Upper lobe of left lung (tissue), 4 donors: Measurements from ENCODE around the gene AZU1.

Experiments
- CTCF ChIP-seq, 6 experiments: fragments of 450-650 bp in 4 of 6; fragments of 200-600 bp in 2 of 6; sonication (generic) in 2 of 6; IDR thresholded peaks; one replicate each; pipeline ENCODE4 v1.5.1; 2016 to 2019; ENCODE audit warnings: antibody characterized with exemption in 6 of 6
- EP300 ChIP-seq, 4 donors: sonication (generic); formaldehyde crosslinking; IDR thresholded peaks; one replicate each; pipeline ENCODE4 v1.5.1; 2017; ENCODE audit warnings: antibody characterized with exemption in 4 of 4, control low read depth in 2 of 4
- POLR2A ChIP-seq, 4 donors: fragments of 450-650 bp; IDR thresholded peaks; one replicate each; pipeline ENCODE4 v1.5.1; 2016 to 2017; ENCODE audit warnings: antibody characterized with exemption in 4 of 4, mild to moderate bottlenecking in 2 of 4
- POLR2AphosphoS5 ChIP-seq, 2 donors: sonication (generic); formaldehyde crosslinking; IDR thresholded peaks; one replicate each; pipeline ENCODE4 v1.5.1; 2017; ENCODE audit warnings: antibody characterized with exemption in 2 of 2

DNA sequence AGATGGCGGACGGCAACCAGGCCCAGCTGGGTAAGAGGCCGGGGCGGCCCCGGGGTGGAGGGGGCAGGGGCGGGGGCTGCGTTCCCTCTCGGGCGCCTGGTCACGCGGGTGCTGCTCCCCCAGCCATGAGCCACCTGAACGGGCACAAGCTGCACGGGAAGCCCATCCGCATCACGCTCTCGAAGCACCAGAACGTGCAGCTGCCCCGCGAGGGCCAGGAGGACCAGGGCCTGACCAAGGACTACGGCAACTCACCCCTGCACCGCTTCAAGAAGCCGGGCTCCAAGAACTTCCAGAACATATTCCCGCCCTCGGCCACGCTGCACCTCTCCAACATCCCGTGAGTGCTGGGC, 19.2 kb upstream of the AZU1 start:
- TF ChIP-seq CTCF (IDR thresholded peaks at IDR 0.05) (no peak), POLR2A (IDR thresholded peaks at IDR 0.05) (no peak), EP300 (IDR thresholded peaks at IDR 0.05) (no peak), POLR2AphosphoS5 (IDR thresholded peaks at IDR 0.05) (no peak)
